Omental fat pad (tissue), 4 donors: ENCODE measurements around the gene CDKN3. TPM values are rescaled to one million over a fixed set of nuclear protein-coding genes. Genes with fewer than 3 reads are reported as not detected.
"Not testable (repeated sequence)": the region's sequence is repeated elsewhere in the genome, so short reads cannot be mapped to it uniquely, and the experiment has no call there.

Source experiments
- ATAC-seq: fragments of 150-250 bp; one replicate; pipeline ENCODE4 v1.9.1; 2016; ENCODE audit warnings: mild to moderate bottlenecking, moderate library complexity; ENCODE audit not compliant: low FRiP score
- DNase-seq: peaks from one replicate; pipeline ENCODE4 v3.0.0-alpha.2; 2019; ENCODE audit warnings: low spot score
- total RNA-seq, 4 donors: library from RNA; depleted of rRNA; stranded (reverse); fragments of >200 nt; gene quantifications; one replicate each; pipeline ENCODE4 v1.1.0, GENCODE V29; 2016
- TF ChIP-seq, protein P1 (sequence below), 3 donors: fragments of 450-650 bp; IDR thresholded peaks; one replicate each; pipeline ENCODE4 v1.5.1; 2016 to 2017; ENCODE audit warnings: antibody characterized with exemption in 3 of 3, mild to moderate bottlenecking in 3 of 3, moderate library complexity in 2 of 3

The CDKN3 gene
- total RNA-seq, 4 donors from 2014 or later: 0.94 to 7.6 (median 4.2) TPM

DNA sequence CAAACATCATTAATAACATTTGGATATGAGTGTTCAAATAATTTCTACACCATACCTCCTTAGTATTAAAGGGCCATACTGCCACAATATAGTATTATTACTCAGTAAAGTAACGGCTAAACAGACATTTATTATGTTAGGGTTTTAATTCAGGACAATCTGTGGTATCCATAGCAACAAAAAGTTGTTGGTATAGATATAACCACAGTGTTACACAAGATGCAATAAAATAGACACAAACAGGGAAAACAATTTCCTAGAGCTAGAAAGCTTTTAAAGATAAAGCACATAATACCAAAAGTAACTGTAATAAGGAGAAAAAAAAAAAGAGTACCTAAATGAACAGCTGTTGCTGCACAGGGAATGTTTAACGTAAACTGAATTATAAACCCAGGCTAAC lies 28.3 kb downstream of the CDKN3 start:
- TF ChIP-seq, protein P1, sequence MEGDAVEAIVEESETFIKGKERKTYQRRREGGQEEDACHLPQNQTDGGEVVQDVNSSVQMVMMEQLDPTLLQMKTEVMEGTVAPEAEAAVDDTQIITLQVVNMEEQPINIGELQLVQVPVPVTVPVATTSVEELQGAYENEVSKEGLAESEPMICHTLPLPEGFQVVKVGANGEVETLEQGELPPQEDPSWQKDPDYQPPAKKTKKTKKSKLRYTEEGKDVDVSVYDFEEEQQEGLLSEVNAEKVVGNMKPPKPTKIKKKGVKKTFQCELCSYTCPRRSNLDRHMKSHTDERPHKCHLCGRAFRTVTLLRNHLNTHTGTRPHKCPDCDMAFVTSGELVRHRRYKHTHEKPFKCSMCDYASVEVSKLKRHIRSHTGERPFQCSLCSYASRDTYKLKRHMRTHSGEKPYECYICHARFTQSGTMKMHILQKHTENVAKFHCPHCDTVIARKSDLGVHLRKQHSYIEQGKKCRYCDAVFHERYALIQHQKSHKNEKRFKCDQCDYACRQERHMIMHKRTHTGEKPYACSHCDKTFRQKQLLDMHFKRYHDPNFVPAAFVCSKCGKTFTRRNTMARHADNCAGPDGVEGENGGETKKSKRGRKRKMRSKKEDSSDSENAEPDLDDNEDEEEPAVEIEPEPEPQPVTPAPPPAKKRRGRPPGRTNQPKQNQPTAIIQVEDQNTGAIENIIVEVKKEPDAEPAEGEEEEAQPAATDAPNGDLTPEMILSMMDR (IDR thresholded peaks at IDR 0.05): no peak
- no peak for ATAC-seq
- DNase-seq: no peak

DNA sequence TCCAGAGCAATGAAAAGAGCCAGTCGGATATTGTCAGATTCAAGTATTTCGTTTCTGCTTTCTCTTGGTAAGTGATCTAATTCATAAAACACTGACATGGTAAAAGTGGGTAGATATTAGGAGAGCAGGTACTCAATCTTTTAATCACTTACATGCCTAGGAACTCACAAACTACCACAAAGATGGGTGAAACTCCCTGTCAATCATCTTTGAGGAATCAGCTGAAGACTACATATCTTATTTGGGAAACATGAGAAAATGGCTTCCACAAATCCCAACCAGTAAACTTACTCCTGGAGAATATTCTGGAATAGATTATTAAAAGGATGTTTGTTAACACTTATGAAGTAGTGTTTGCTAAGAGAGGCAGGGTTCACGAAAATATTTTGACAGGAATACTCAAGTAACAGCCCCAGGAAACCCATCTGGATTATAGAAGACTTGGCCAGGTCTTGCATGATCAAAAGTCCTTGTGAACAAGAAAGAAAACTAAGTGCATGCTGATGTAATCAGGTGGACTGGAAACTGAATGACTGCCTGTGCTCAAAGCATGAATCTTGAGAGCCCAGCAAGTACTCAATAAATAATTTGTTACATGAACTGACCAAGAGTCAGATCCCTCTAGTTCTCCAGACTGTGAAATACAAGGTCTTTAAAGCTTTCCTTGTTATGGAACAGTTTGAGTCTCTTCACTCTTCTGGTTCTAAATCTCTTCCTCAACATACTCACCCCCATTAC lies 28.9 kb downstream of the CDKN3 start:
- TF ChIP-seq, protein P1 (IDR thresholded peaks at IDR 0.05): no peak
- ATAC-seq (no peak), DNase-seq (no peak)

DNA sequence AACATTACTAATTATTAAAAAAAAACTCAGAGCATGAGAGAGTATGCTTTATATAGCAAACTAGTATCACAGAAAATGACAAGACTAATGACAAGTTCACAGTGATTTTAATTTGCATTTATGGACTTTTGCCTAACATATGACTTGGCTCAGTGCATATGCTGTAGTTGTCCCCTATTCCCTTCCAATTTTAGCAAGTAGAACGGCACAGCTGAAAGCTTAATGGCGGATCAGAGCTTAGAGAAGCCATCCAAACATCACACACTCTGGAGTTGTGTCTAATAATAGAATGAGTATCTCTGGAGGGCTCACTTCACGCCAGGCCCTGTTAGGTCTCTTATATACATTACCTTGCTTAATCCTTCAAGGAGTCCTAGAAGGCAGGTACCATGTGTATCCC lies 31.1 kb downstream of the CDKN3 start:
- no peak for DNase-seq
- no peak for ATAC-seq
- TF ChIP-seq, protein P1 (IDR thresholded peaks at IDR 0.05): no peak

DNA sequence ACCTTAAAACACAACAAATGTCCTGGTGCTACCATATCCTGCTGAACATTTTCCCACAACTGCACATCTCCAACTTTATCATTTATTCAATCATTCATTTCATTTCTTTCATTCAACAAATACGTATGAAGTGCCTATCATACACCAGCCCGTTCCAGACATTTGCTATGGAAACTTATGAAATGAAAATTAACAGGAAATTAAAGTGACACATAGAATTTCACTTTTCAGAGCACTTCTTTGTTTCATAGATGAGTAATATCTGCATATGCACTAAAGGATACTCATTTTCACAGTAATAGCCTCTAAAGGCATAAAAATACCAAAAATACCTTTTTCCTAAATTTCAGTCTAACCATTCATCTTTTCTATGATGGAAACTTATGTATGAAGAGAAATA lies 31.7 kb downstream of the CDKN3 start:
- TF ChIP-seq, protein P1 (IDR thresholded peaks at IDR 0.05): no peak
- no peak for DNase-seq
- ATAC-seq: no peak

DNA sequence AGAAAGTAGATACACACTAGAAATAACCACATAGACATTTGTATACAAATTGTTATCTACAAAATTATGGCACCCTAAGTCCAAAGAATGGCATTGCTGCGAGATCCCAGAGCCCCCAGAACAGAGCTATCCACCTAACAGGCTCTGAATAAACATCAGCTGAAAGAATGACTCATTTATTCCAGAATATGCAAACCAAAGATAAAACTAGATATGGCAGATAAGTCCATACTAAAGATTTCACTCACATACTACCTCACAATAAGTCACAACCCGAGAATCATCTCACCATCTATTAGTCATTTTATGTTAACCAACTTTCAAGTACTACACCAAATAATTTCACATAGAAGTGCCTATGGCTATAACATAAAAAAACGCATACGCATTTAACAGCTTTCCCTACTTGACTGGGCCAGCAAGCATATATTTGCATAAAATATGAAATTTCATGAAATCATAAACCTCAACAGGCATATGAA lies 38.7 kb downstream of the CDKN3 start:
- TF ChIP-seq, protein P1 (IDR thresholded peaks at IDR 0.05): no peak
- DNase-seq: no peak

DNA sequence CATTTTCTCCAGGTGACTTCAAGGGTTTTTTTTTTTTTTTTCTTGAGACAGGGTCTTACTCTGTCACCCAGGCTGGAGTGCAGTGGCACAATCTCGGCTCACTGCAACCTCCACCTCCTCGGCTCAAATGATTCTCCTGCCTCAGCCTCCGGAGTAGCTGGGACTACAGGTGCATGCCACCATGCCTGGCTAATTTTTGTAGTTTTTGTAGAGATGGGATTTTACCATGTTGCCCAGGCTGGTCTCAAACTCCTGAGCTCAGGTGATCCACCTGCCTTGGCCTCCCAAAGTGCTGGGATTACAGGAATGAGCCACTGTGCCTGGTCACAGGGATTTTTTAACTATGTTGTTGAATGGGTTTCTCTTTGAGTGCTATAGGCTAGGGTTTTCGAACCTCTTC lies 41.1 kb downstream of the CDKN3 start:
- not testable (repeated sequence) for ATAC-seq, DNase-seq

More for the DNA sequence above, 38.7 kb downstream of the CDKN3 start:
- peak; percentile 71 for ATAC-seq

DNA sequence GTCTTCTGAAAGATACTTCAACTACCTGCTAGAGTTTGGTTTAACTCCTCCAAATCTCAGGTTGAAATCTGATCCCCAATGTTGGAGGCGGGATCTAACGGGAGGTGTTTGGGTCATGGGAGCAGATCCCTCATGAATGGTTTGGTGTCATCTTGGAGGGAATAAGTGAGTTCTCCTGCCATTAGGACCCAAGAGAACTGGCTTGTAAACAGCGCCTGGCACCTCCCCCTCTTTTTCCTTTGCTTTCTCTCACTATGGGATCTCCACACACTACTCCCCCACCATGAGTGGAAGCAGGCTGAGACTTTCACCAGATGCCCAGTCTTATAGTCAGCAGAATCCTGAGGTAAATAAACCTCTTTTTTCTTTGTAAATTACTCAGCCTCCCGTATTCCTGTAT lies 41.9 kb downstream of the CDKN3 start:
- no peak for DNase-seq
- no peak for ATAC-seq

More for the DNA sequence above, 41.9 kb downstream of the CDKN3 start:
- TF ChIP-seq, protein P1 (IDR thresholded peaks at IDR 0.05): no peak
